GM23338 (cell line): ENCODE results near the gene NEK4.

Source experiments
- CTCF ChIP-seq, 2 experiments: fragments of 200-600 bp in 1 of 2; sonication (generic) in 1 of 2; conservative IDR thresholded peaks; 2 replicates each; pipeline versions ENCODE4 v1.5.1 to v1.6.1; 2016 to 2017; ENCODE audit warnings: antibody characterized with exemption in 2 of 2, low read depth in 2 of 2, mild to moderate bottlenecking in 2 of 2, moderate library complexity in 1 of 2
- NANOG ChIP-seq: IDR thresholded peaks from 2 replicates; pipeline ENCODE4 v1.6.1; 2016; ENCODE audit warnings: antibody characterized with exemption, borderline replicate concordance

GRCh38 chr3:52714335-52715302, 56.1 kb downstream of the NEK4 start:
- TF ChIP-seq CTCF (conservative IDR thresholded peaks at IDR 0.05; ENCODE audit: low read depth in 2 of 2) (0 out of 4 replicates have a peak, but pooled peaks of 1 of the 2 experiments have one; percentile 8), NANOG (no peak)
